Effector CD8-positive, alpha-beta T cell (primary cell): Measurements from ENCODE around the gene KRT79.

Experiments used
- DNase-seq: peaks from one replicate; lab custom pipeline; 2025; lab: John Stamatoyannopoulos, UW

The KRT79 gene

GRCh38 chr12:52819731-52820510, 14.2 kb downstream of the KRT79 start:
- DNase-seq = no peak

GRCh38 chr12:52818887-52819420, 15.2 kb downstream of the KRT79 start:
- DNase-seq = no peak

- no peak for DNase-seq
Observed at GRCh38 chr12:52818388-52818787, 15.7 kb downstream of the KRT79 start.

- no peak for DNase-seq
Observed at GRCh38 chr12:52817699-52818238, 16.3 kb downstream of the KRT79 start.

- DNase-seq = no peak
Observed at GRCh38 chr12:52817003-52817698, 17.0 kb downstream of the KRT79 start.

GRCh38 chr12:52815676-52816588, 18.2 kb downstream of the KRT79 start:
- no peak for DNase-seq

GRCh38 chr12:52815161-52815560, 18.9 kb downstream of the KRT79 start:
- no peak for DNase-seq

- DNase-seq = no peak
Observed at GRCh38 chr12:52814710-52815155, 19.4 kb downstream of the KRT79 start.

- no peak for DNase-seq
Observed at GRCh38 chr12:52813885-52814709, 20.0 kb downstream of the KRT79 start, which contains the start of gene KRT4. Gene KRT4, minus strand, starts transcription at chr12:52814116. Its CDS starts 58 bp downstream, at chr12:52814058.

GRCh38 chr12:52813203-52813819, 20.8 kb downstream of the KRT79 start:
- DNase-seq = no peak

- no peak for DNase-seq
Observed at GRCh38 chr12:52812749-52813148, 21.4 kb downstream of the KRT79 start.

GRCh38 chr12:52812073-52812400, 22.1 kb downstream of the KRT79 start:
- no peak for DNase-seq

GRCh38 chr12:52811191-52812072, 22.7 kb downstream of the KRT79 start:
- DNase-seq = no peak

- no peak for DNase-seq
Observed at GRCh38 chr12:52810554-52810953, 23.6 kb downstream of the KRT79 start.

- no peak for DNase-seq
Observed at GRCh38 chr12:52809166-52809565, 24.9 kb downstream of the KRT79 start.

- DNase-seq = no peak
Observed at GRCh38 chr12:52808573-52809160, 25.4 kb downstream of the KRT79 start.

- no peak for DNase-seq
Observed at GRCh38 chr12:52807544-52808470, 26.3 kb downstream of the KRT79 start.
